C1 segment of cervical spinal cord (tissue), 14 donors: ENCODE measurements around the gene FALEC.

Experiments
- DNase-seq, 14 donors: peaks; one replicate each; lab custom pipeline; 2025; lab: John Stamatoyannopoulos, UW

Gene FALEC

DNA sequence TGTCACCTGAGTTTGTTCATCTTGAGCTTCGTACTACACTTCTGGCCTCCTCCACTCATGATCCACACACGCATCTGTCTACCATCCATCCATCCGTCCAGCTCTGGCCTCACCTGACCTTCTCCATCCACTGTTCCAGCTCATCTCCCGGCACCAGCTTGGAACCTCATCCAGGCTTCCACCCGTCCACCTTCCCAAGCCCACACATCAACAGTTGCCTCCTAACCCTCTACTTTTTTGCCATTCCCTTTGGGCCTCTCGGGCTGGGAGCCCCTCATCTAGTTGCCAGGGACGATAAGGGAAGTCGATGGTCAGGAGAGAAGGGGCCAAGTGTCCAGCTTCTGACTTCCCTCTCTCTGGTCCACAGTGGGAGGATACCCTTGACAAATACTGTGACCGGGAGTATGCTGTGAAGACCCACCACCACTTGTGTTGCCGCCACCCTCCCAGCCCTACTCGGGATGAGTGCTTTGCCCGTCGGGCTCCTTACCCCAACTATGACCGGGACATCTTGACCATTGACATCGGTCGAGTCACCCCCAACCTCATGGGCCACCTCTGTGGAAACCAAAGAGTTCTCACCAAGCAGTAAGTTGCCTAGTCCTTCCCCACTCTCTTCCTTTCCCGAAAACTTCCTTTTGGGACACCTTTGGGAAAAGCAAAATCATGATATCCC, 3.4 kb upstream of the FALEC start:
- no peak for DNase-seq

DNA sequence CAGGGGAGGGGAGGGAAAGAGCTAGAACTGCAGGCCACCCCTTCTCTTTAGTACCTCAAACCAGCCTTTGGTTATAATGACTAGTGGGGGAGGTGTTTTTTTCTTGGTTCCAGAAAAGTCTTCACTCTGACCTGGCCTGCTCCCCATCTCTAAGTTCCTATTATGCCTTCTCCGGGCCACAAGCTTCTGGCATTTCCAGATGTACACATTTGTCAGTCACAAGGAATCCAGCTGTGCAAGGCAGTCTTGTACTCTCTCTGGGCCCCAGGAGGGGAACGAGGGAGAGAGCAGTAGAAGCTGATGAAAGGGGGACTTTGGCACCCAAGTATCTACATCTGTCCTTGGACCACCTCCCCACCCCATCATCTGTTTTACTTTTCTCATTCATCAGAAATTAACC, 2.7 kb upstream of the FALEC start:
- no peak for DNase-seq

DNA sequence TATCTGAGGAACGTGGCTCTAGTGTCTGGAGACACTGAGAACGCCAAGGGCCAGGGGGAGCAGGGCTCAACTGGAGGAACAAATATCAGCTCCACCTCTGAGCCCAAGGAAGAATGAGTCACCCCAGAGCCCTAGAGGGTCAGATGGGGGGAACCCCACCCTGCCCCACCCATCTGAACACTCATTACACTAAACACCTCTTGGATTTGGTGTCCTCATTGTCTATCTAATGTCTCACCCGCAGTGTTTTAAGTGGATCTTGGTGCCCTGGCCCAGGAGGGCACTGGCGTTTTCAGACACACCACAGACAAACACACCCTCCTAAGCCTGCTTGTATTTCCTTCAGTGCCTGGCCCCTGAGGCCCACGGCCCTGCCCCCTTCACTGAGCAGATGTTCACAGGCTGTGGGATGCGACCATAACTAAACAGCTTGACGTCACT, 2.2 kb upstream of the FALEC start:
- DNase-seq, result no peak

DNA sequence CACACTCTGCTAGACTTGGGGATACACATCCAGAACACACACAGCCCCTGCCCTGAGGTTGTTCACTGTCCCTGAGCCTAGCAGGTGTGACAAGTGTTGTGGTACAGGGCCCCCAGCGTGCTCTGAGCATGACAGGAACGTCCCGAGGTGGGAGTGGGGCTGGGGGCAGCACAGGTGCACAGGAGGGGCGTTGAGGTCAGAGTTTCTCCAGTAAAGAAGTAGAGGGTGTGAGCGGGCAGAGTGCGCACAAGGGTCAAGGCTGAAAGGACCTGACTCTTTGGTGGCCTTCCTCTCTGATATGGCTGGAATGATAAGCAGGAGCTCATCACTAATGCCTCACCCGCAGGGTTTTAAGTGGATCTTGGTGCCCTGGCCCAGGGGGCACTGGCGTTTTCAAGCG, 1.3 kb upstream of the FALEC start:
- no peak for DNase-seq

DNA sequence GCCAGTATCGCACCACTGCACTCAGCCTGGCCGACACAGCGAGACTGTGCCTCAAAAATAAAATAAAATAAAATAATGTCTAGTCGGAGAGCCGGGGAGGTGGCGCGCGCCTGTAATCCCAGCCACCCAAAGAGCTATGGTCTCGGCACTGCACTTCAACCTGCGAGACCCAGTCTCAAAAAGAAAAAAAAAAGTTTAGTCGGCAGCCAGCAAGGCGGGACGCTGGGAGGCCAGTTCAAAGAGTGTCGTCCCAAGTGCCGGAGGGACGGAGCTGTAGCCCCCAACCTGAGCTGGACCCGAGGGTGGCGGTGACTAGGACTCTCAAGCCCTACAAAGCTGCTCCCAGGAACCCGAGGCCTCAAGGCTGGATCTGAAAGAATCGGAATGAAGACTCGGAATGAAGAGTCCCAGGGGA, 632 bp upstream of the FALEC start:
- no peak for DNase-seq

DNA sequence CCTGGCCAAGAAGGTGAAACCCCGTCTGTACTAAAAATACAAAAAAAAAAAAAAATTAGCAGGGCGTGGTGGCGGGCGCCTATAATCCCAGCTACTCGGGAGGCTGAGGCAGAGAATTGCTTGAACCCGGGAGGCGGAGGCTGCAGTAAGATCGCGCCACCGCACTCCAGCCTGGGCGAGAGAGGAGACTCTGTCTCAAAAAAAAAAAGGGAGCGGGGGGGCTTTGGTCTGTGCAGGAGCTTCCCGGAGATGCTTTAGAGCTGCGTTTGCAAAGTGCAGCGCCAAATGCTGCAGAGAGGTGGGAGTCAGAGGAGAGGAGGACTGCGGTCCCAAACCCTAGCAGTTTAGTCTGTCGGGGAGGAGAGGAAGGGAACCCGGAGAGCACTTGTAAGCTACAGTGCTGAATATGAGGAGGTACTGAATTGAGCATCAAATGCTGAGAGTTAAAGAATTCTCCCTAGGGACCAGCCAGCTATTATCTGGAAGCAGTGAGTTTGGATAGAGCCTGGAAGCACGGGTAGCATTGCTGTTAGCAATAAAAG, 569 bp downstream of the FALEC start:
- DNase-seq, result peak in 5 of 14 donors; percentile 2 to 39 (median 26)

DNA sequence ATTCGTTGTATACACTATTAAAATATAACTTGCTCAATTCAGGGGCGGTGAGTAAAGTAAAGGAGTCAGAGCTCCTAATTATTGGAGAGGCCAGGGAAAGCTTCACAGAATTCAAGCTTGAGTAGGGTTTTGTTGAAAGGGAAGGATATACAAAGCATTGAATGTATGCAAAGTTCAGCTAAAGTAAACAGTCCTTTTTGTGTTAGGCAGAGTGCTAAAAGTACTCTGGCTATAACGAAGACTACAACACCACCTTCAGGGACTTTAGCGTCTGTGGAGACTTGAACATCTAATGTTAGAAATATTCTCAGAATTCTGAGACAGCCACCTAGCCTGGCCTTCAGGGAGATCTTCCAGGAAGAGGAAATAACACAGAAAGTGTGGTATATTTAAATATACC, 1.1 kb downstream of the FALEC start:
- DNase-seq, result peak in 1 of 14 donors; percentile 39

DNA sequence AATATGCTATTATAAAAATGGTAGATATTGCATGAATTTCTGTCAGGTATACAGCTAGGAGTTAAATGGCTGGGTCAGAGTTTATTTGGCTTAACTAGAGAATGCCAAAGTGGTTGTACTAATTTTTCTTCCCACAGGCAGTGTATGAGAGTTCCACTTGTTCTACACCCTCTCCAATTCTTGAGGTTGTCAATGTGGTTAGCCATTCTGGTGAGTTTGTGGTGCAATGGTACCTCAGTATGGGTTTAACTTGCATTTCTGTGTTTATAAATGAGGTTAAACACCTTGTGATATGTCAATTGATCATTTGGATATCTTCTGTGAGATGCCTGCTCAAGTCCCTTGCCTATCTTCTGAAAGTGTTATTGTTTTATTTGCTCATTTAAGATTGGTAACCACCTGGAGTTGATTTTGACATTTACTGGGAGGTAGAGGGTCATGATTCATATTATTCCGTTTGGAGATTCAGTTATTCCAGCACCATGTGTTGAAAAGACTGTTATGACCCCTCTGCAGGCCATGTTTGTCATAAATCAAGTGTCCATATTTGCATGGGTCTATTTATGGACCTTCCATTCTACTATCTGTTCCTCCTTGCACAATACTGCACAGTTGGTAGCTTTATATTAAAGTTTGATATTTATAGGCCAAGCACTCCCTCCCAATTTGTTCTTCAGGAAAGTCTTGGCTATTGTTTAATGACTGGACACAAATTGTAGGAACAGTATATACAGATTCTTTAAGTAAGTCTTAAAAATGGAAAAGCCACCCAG, 5.8 kb downstream of the FALEC start:
- no peak for DNase-seq

DNA sequence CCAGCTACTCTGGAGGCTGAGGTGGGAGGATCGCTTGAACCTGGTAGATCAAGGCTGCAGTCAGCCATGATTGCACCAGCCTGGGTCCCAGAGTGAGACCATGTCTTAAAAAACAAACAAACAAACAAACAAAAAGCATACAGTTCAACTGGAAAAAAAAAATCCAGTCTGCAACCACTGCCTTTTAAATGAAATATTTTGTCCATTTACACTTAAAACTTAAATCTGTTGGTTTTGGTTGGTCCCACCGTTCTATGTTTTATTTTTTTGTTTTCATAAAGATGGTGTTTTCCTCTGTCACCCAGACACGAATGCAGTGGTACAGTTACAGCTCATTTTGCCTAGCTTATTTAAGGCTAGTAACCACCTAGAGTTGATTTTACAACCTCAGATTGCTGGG, 9.8 kb downstream of the FALEC start:
- DNase-seq, result no peak

DNA sequence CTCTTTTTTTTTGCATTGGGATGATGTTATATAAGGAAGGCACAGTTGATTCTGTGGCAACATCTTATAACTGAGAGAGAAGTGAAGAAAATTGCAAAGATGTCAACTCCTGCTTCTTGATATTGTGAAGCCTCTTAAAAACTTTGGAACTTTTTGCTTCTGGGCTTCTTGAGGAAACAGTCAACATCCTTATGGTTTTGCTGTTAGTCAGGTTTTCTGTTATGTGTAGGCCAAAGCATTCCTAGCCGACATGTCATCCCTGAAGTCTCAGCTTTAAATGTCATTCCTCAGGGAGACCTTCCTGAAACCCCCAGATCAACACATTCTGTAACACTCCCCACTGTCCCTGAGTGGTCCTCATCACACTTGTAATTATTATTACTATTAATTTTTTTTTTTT, 12.6 kb downstream of the FALEC start:
- DNase-seq, result no peak

DNA sequence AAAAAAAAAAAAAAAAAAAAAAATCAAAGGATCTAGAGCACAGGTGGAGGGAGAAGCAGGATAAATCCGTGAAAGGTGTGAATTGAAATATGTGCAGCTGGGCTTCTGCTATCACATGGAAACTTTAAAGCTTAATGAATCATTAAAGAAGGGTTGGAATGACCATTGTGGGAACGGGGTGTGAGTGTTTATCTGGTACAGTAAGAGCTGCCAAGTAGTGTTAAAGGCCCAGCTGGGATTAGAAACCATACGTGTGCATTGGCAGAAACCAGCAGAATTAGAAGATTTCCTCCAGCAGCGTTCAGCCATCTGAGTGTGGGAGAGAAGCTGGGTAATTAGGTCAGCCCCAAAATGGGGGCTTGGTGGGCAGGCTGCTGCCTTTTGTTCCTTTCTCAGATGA, 13.5 kb downstream of the FALEC start:
- DNase-seq, result no peak

DNA sequence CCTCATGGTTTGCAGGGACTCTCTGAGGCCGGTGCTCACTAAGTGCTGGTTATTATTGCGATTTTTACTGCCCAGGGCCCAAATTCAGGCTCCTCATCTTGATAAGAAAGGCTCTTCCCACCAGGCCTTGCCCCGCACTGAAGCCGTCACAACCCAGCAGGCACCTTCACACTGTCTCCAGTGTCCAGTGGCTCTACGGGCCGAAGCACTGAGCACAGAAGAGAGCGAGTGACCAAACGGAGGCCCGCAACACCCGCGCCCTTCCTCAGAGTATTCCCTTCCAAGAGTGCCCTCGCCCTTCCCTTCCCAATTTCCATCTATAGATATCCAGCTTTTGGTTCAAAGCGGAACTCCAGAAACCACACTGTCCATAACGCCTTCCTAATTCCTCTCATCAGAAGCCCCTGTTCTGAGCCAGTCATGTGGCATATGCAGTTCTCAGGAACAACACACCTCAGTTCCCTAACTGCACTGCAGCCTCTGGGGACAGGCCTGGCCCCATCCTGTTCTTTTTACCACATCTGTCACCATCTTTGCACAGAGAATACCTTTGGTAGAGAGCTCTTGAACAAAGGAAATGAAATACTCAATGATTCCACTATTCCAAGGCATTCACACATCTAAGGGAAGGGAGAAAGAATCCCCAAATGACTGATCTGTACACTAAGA, 15.1 kb downstream of the FALEC start:
- no peak for DNase-seq

DNA sequence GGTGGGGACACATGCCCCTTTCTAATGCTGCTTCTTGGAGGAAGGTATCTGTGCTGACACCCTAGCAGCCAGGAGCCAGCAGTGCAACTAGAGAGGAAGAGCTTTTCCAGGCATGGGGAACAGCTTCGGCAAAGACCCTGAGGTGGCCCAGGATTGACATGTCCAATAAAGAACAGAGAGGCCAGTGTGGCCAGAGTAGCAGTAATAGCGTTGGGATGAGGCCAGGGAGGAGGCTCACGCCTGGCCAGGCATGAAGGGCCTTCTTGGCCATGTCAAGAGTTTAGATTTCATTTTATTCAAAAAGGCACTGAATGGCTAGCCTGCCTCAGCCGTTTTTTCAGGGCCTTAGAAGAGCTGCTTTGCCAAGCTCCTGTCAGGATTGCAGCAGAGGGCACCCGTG, 17.3 kb downstream of the FALEC start:
- DNase-seq, result peak in 1 of 14 donors; percentile 54

DNA sequence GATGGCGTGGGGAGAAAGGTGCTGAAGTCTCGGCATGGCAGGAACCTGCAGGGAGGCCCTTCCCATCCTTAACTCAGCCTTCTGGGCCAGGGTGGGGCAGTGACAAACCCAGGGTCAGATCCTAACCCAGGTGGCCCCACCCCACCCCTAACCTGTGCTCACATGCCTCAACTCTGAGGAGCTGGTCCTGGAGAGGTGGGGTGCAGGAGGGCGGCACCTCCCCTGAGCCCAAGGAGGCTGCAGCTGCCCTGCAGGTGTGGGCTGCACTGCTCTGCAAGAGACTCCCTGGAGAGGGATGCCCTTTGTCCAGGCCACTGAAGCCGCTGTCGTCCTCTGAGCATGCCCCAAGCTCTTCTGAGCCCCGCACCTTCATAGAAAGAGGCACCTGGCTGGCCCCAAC, 18.4 kb downstream of the FALEC start:
- no peak for DNase-seq

DNA sequence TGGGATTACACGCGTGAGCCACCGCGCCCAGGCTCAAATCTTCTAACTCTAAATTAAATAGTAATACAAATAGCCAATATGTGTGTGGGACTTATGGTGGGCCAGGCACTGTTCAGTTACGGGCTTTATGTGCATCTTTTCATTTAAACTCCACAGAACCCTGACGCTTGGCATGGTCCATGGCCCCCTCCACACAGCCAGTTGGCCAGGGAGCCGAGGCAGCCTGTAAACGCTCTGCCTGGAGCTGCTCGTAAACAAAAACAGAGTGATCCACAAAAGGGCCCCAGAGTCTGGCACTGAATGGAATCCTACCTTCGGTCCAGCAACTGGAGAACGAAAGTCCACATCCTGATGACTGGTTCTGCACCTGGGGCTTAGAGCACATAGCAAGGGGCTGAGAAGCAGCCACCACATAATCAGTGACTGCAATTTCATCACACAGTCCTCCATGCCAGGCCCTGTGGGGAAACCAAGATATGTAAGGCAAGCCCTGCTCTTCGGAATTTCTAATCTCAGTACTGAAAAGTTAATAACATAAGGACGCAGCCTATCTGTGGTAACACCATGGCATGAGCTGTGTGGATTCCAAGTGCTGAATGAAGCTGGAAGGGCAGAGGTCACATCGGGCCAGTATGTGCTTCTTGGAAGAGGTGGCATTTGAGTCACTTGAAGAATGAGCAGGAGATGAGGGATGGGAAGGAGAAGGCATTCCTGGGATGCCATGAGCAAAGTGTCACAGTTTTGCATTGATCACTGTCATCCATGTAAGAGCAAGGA, 20.1 kb downstream of the FALEC start:
- DNase-seq, result no peak

DNA sequence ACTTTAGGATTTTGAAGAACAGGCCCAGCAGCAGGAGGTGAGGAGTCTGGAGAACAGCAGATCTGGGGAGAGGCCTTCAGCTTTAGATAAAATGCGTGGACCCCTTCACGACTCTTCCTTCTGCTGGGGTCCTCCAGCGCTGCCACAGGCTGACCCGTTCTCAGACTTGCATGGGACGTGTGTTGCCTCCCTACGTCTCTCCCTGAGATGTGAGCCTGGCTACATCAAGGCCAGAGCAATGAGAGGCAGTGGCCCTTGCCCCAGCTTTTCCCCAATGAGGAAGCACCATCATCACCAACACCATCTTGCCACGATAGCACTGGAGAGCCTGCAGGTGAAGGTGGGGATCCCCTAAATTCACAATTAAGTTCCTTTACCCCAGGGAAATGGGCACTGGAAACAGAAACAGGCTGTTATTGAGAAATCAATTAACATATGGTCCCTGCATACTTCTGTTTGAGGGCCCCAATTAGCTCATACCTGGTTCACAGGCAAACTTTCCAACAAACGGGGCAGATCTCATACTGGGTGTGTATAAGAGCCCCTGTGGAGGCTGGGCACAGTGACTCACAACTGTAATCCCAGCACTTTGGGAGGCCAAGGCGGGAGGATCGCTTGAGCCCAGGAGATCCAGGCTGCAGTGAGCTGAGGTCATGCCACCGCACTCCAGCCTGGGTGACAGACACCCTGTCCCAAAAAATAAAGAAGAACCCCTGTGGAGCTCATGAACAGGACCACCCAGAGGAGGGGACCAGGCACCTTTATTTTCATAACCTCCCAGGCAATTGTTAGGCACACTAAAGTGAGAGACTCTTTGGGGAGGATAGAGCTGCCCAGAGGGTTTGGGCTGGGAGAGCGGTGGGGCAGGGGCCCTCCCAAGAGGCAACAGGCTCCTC, 21.5 kb downstream of the FALEC start:
- DNase-seq, result no peak

DNA sequence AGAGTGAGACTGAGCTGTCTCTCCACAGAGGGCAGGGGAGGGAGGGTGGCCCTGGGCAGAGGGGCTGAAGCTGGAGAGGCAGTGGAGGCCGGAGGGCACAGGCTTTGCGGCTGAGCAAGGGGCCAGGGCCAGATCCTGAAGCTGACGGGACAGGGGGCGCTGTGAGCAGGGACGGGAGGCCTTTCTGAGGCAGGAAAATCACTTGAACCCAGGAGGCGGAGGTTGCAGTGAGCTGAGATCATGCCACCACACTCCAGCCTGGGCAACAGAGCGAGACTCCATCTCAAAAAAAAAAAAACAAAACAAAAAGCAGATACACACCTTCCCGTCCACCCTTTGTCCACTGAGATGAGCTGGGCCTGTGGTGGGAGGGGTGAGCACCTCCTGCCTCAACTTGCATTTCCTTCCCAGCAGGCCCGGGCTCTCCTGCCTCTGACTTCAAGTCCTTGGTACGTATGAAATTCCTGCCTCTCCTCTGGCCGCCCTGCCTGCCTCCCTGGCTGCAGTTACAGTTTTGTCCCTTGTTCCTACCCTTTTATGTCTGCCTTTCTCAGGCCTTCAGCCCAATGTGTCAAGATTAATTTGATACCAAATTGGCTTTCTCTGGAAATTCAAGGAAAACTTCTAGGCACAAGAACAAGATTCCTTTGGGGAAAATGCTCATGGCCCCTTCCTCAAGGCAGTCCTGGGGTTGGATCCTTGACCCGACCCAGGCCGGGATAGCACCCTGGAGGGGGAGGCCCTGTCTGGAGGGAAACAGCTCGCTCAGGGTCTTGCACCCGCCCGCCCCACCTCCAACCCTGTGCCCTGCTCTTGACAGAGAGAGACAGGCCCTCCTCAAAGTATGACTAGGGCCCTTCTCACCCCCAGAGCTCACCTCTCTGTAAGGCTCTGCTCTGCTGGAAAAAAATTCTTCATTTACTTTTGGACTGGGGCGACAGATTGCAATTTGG, 22.5 kb downstream of the FALEC start:
- DNase-seq, result no peak

DNA sequence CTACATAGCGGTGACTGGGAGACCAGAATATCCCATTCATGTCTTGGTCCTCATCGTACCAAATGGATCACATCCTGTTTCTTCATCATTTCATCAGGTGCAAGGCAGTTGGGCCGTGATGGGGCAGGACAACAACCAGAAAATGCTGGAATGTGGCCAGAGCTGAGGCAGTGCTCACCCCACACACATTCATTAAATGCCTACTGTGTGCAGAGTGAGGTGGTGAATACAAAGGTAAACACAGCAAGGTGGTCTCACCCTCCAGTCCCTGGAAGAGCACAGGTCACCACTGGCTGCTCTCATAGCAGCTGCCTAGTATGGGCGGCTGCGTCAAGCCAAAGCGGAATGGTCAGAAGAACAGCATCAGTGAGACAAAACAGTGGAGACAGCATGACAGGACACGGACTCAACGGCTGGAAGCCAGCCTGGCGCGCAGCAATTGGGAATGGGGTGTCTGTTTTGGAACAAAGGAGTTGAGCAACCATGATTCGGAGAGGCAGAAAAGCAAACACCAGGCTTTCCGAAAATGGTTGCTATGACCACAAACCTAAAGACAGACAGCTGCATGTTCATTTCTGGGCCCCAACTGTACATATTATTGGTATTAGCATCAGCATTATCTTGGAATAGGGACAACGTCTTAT, 28.1 kb downstream of the FALEC start:
- no peak for DNase-seq

DNA sequence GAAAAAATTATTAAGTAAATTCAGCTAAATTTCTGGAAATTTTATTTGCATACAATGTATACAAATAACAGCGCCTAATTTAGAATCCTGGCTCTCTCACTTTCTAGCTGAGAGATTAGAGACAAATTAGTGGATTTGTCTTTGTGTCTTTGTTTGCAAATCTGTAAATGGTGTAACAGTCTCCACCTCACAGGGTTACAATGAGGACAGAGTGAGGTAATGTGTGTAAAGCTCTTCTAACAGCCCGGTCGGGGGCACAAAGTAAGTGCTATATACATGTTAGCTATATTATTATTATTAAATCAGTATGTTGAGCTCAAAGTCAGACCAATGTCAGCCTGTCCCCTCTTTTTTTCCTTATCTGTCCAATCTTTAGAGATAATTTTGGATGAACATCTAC, 28.7 kb downstream of the FALEC start:
- no peak for DNase-seq
